ENCODE data around the gene PTRH1.
"Not testable (repeated sequence)": the region's sequence is repeated elsewhere in the genome, so short reads cannot be mapped to it uniquely, and the experiment has no call there.

Gene PTRH1

GRCh38 chr9:127715470-127716337 lies at the start of gene PTRH1, which contains the start of gene TTC16:
PTRH1 (minus strand) TSS chr9:127715663; CDS start chr9:127715639, 24 bp downstream.
TTC16 (plus strand) TSS chr9:127716079; CDS start chr9:127716146, 67 bp downstream.
- peak; percentile 87 for DNase-seq

- no peak for DNase-seq
Measured at GRCh38 chr9:127763918-127764384, 48.5 kb upstream of the PTRH1 start.

GRCh38 chr9:127762111-127762676 lies 46.7 kb upstream of the PTRH1 start:
- no peak for DNase-seq

GRCh38 chr9:127761491-127761956 lies 46.1 kb upstream of the PTRH1 start:
- no peak for DNase-seq

- no peak for DNase-seq
Measured at GRCh38 chr9:127761061-127761460, 45.6 kb upstream of the PTRH1 start.

- DNase-seq = no peak
Measured at GRCh38 chr9:127758843-127759242, 43.4 kb upstream of the PTRH1 start.

- not testable (repeated sequence) for DNase-seq
Measured at GRCh38 chr9:127756776-127757175, 41.3 kb upstream of the PTRH1 start.

GRCh38 chr9:127756233-127756632 lies 40.8 kb upstream of the PTRH1 start:
- no peak for DNase-seq

- peak; percentile 15 for DNase-seq
Measured at GRCh38 chr9:127755061-127756060, 39.9 kb upstream of the PTRH1 start.

- no peak for DNase-seq
Measured at GRCh38 chr9:127754099-127755060, 38.9 kb upstream of the PTRH1 start.

GRCh38 chr9:127753622-127754021 lies 38.2 kb upstream of the PTRH1 start:
- DNase-seq = no peak

GRCh38 chr9:127753148-127753547 lies 37.7 kb upstream of the PTRH1 start:
- DNase-seq = no peak

- DNase-seq = no peak
Measured at GRCh38 chr9:127751269-127752054, 36.0 kb upstream of the PTRH1 start.

- no peak for DNase-seq
Measured at GRCh38 chr9:127749090-127749787, 33.8 kb upstream of the PTRH1 start.

GRCh38 chr9:127746959-127747569 lies 31.6 kb upstream of the PTRH1 start:
- no peak for DNase-seq

- DNase-seq = no peak
Measured at GRCh38 chr9:127744398-127745110, 29.1 kb upstream of the PTRH1 start.

GRCh38 chr9:127742435-127743088 lies 27.1 kb upstream of the PTRH1 start:
- peak; percentile 75 for DNase-seq

GRCh38 chr9:127741831-127742434 lies 26.5 kb upstream of the PTRH1 start:
- DNase-seq = no peak
